ENCODE results near the gene CNGB1. TPM values are rescaled to one million over a fixed set of nuclear protein-coding genes. Genes with fewer than 3 reads are reported as not detected.
"Not testable (repeated sequence)": the region's sequence is repeated elsewhere in the genome, so short reads cannot be mapped to it uniquely, and the experiment has no call there.

The CNGB1 gene
- total RNA-seq, 3 donors from 2014 or later = 0.14 to 2.0 (median 0.55) TPM

DNA sequence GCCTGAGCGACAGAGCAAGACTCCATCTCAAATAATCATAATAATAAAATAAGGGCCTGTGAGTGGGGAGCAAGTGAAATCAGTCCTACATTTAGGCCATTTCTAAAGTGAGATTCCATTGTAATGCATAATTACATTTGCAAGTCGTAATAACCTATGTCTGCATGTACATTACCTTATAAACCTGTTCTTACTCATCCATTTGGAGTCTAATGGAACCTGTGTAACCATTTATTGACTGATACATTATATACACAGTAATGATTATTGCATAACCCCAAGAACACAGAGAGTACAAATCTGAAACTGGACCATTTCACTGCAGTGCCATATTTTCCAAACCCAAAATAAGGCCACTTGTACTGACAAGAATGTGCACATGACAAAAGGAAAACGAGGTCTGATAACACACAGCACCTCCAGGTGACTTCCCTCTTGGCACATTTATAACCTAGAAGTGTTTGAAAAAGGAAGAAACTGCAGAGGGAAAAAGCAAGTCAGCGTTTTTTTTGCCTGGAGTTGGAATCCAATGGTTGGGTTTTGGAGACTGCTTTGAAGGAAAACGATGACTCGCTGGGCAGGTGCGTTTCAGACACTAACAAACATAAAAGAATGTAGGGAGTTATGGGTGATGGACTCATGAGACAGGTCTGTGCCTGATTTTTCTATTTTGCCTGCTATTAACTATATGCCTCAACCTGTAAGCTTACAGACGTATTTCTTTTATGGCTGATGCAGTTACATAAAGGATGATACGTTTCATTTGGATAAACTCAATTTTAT, 105.0 kb downstream of the CNGB1 start:
- H3K4me3 ChIP-seq = no peak overlapping the region
- no peak for DNase-seq
- no peaks in the 10 kb centered on the region for H3K9me3 ChIP-seq
- TF ChIP-seq, protein P1, sequence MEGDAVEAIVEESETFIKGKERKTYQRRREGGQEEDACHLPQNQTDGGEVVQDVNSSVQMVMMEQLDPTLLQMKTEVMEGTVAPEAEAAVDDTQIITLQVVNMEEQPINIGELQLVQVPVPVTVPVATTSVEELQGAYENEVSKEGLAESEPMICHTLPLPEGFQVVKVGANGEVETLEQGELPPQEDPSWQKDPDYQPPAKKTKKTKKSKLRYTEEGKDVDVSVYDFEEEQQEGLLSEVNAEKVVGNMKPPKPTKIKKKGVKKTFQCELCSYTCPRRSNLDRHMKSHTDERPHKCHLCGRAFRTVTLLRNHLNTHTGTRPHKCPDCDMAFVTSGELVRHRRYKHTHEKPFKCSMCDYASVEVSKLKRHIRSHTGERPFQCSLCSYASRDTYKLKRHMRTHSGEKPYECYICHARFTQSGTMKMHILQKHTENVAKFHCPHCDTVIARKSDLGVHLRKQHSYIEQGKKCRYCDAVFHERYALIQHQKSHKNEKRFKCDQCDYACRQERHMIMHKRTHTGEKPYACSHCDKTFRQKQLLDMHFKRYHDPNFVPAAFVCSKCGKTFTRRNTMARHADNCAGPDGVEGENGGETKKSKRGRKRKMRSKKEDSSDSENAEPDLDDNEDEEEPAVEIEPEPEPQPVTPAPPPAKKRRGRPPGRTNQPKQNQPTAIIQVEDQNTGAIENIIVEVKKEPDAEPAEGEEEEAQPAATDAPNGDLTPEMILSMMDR (IDR thresholded peaks at IDR 0.05) = no peak
- ATAC-seq = no peak
- intact Hi-C loops (cut with DNase I, micrococcal nuclease) = loop anchor here in 1 of 2 donors (10.0 kb wide), 1 partner anchor 71 kb away; no protein-coding TSS in a partner anchor
- peaks cover 3% of the 10 kb centered on the region for H3K4me1 ChIP-seq (ENCODE audit: low read depth)
- no peaks in the 10 kb centered on the region for H3K36me3 ChIP-seq (ENCODE audit: low read depth)

DNA sequence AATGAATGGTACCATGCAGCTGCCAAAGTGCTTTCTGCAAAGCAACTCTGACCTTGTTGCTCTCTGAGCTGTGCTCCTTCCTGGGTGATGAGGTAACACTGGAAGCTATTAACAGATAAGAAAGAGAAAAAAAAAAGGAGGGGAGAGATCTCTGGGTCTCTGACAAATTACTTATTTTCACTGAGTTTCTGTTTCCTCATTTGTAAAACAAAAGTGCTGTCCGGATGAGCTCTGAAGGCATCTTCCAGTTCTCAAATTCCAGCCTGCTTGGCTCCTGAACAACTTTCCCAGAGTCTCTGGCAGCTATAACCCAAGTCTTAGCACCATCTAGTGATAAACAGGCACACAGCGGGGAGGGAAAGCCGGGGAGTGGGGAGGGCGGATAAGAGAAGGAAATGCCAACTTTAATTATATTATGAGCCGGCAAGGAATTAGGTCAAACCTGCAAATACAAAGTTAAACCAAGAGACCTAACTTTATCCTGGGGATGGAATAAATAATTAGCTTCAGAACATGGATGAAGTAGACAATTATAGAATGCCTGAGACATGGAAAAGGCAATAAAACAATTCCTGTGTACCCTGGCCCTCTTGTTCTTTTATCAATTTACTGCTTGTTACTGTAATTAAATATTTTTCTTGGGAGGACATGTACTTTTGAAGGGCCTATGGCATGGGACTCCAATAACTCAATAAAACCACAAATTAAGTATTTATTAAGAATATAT, 107.3 kb downstream of the CNGB1 start:
- intact Hi-C loops (cut with DNase I, micrococcal nuclease) = loop anchor here (5.0 to 10.0 kb wide), 2 partner anchors 69 to 106 kb away; no protein-coding TSS in a partner anchor
- ATAC-seq = peak; percentile 80
- H3K36me3 ChIP-seq (ENCODE audit: low read depth) = no peaks in the 10 kb centered on the region
- no peak overlapping the region for H3K4me3 ChIP-seq
- DNase-seq = peak in 2 of 3 donors; percentile 54 to 71
- TF ChIP-seq, protein P1 (IDR thresholded peaks at IDR 0.05) = no peak
- H3K9me3 ChIP-seq = no peaks in the 10 kb centered on the region
- H3K4me1 ChIP-seq (ENCODE audit: low read depth) = peaks cover 3% of the 10 kb centered on the region

- Histone ChIP-seq H3K4me3 (no peak overlapping the region), H3K9me3 (no peaks in the 10 kb centered on the region), H3K4me1 (ENCODE audit: low read depth) (peaks cover 3% of the 10 kb centered on the region), H3K36me3 (ENCODE audit: low read depth) (no peaks in the 10 kb centered on the region)
- intact Hi-C loops (cut with DNase I, micrococcal nuclease) = loop anchor here (5.0 to 10.0 kb wide), 2 partner anchors 68 to 106 kb away; no protein-coding TSS in a partner anchor
- ATAC-seq (peak; percentile 74), DNase-seq (peak in 2 of 3 donors; percentile 10 to 30)
- TF ChIP-seq, protein P1 (IDR thresholded peaks at IDR 0.05) = no peak
These were observed 108.1 kb downstream of the CNGB1 start for GRCh38 chr16:57862698-57863433.

DNA sequence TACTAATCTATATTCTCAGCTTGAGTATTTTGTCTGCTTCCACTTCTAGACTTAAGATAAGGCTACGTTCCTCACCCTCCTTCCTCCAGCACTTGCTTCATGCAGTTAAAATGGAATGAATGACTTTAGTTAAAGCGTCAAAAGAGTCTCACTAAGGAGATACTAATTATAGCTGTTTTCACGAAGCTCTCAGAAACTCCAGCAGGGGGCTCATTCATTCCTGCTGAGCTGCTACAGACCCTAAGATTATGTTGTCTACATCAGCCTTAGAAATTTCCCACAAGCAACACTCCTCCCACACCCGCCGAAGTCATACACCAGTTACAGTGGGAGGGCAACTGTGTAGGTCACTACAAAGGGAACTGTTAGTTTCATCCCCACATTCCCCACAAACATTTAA, 111.6 kb downstream of the CNGB1 start:
- DNase-seq = no peak
- ATAC-seq = no peak
- Histone ChIP-seq H3K4me1 (ENCODE audit: low read depth) (peaks cover 3% of the 10 kb centered on the region), H3K9me3 (no peaks in the 10 kb centered on the region), H3K4me3 (no peak overlapping the region), H3K36me3 (ENCODE audit: low read depth) (no peaks in the 10 kb centered on the region)
- intact Hi-C loops (cut with DNase I, micrococcal nuclease) = no loop called here
- TF ChIP-seq, protein P1 (IDR thresholded peaks at IDR 0.05) = no peak

DNA sequence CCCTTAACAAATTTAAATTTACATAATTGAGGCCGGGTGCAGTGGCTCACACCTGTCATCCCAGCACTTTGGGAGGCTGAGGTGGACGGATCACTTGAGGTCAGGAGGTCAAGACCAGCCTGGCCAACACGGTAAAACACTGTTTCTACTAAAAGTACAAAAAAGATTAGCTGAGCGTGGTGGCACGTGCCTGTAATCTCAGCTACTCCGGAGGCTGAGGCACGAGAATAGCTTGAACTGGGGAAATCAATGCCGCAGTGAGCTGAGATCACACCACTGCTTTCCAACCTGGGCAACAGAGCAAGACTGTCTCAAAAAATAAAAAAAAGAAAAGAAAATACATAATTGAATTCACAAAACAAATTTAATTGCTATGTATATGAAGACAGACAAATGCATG, 112.3 kb downstream of the CNGB1 start:
- ATAC-seq (no peak), DNase-seq (no peak)
- H3K36me3 ChIP-seq (ENCODE audit: low read depth) = no peaks in the 10 kb centered on the region
- H3K4me3 ChIP-seq = no peak overlapping the region
- H3K4me1 ChIP-seq (ENCODE audit: low read depth) = peaks cover 3% of the 10 kb centered on the region
- TF ChIP-seq, protein P1 (IDR thresholded peaks at IDR 0.05) = no peak
- intact Hi-C loops (cut with DNase I, micrococcal nuclease) = no loop called here
- no peaks in the 10 kb centered on the region for H3K9me3 ChIP-seq

- H3K36me3 ChIP-seq (ENCODE audit: low read depth); H3K9me3 ChIP-seq; ATAC-seq; H3K4me1 ChIP-seq (ENCODE audit: low read depth); intact Hi-C loops (cut with DNase I, micrococcal nuclease); DNase-seq; H3K4me3 ChIP-seq: not testable (repeated sequence)
These were observed 112.9 kb downstream of the CNGB1 start for GRCh38 chr16:57857991-57858390.

All from mucosa of descending colon (tissue), 3 donors.